ENCODE measurements around the gene COL8A2. TPM values are rescaled to one million over a fixed set of nuclear protein-coding genes. Genes with fewer than 3 reads are reported as not detected.
A peak's percentile ranks its signal among the peaks of the same experiment; 100 is the strongest.

Gene COL8A2
- 10 to 100 TPM in 1 of 4 donors, 1 to 10 TPM in 3; 1.2 to 16.6 (median 5.8) TPM for total RNA-seq

- DNase-seq, result peak; percentile 41 to 66
- H3K27me3 ChIP-seq, result peaks cover 0 to 3% of the 10 kb centered on the region in 2 donors
- TF ChIP-seq POLR2A (IDR thresholded peaks at IDR 0.05), result peak in 1 of 2 donors; percentile 24
- TF ChIP-seq CTCF (IDR thresholded peaks at IDR 0.05), result no peak
These were observed at the start of gene COL8A2 for GRCh38 chr1:36125129-36125991. Gene COL8A2, minus strand, starts transcription at chr1:36125222. Its CDS starts 24,980 bp downstream, at chr1:36100242.

GRCh38 chr1:36174713-36175112 lies 49.7 kb upstream of the COL8A2 start:
- TF ChIP-seq CTCF (IDR thresholded peaks at IDR 0.05) (no peak), POLR2A (IDR thresholded peaks at IDR 0.05) (no peak)
- Histone ChIP-seq H3K9me3 (no peaks in the 10 kb centered on the region), H3K36me3 (no peaks in the 10 kb centered on the region), H3K27ac (peak overlapping the region; percentile 28 to 43), H3K4me1 (peaks cover 0 to 4% of the 10 kb centered on the region in 2 donors), H3K4me3 (no peak overlapping the region), H3K27me3 (no peaks in the 10 kb centered on the region)
- intact Hi-C loops (cut with DNase I; ENCODE audit: low total_unique reads), result no loop called here
- DNase-seq, result no peak

More at GRCh38 chr1:36125129-36125991, at the start of gene COL8A2:
- Histone ChIP-seq H3K27ac (peak within 1 kb of the TSS; percentile 41 to 69), H3K9me3 (no peaks in the 10 kb centered on the region), H3K36me3 (no peaks in the 10 kb centered on the region), H3K4me3 (peak within 1 kb of the TSS; percentile 21 to 46), H3K4me1 (peaks cover 0 to 6% of the 10 kb centered on the region in 2 donors)
- intact Hi-C loops (cut with DNase I; ENCODE audit: low total_unique reads), result loop anchor here (10.0 kb wide), 1 partner anchor 299 kb away; no protein-coding TSS in a partner anchor

DNA sequence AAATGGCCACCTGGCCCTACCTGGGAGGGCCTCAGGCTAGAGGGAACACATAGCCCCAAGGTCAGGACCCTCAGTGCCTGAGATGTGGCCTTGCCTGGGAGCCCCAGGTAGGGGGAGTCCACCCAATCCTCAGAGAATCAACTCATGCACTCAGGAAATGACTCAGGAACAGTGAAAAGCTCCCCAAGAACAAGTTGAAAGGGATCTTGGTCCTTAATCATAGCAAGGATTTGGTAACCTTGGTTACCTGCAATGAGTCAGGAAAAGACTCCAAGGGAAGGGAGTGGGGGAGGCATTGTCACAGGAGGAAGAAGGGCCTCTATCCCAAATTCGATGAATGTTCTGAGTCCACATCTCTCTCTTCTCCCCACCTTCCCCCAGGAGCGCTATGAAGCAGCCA lies 48.0 kb upstream of the COL8A2 start:
- no peak overlapping the region for H3K4me3 ChIP-seq
- no peak overlapping the region for H3K27ac ChIP-seq
- no peaks in the 10 kb centered on the region for H3K36me3 ChIP-seq
- peaks cover 0 to 4% of the 10 kb centered on the region in 2 donors for H3K4me1 ChIP-seq
- no peak for DNase-seq
- intact Hi-C loops (cut with DNase I; ENCODE audit: low total_unique reads), result no loop called here
- TF ChIP-seq CTCF (IDR thresholded peaks at IDR 0.05) (no peak), POLR2A (IDR thresholded peaks at IDR 0.05) (no peak)
- H3K27me3 ChIP-seq, result no peaks in the 10 kb centered on the region
- H3K9me3 ChIP-seq, result no peaks in the 10 kb centered on the region

DNA sequence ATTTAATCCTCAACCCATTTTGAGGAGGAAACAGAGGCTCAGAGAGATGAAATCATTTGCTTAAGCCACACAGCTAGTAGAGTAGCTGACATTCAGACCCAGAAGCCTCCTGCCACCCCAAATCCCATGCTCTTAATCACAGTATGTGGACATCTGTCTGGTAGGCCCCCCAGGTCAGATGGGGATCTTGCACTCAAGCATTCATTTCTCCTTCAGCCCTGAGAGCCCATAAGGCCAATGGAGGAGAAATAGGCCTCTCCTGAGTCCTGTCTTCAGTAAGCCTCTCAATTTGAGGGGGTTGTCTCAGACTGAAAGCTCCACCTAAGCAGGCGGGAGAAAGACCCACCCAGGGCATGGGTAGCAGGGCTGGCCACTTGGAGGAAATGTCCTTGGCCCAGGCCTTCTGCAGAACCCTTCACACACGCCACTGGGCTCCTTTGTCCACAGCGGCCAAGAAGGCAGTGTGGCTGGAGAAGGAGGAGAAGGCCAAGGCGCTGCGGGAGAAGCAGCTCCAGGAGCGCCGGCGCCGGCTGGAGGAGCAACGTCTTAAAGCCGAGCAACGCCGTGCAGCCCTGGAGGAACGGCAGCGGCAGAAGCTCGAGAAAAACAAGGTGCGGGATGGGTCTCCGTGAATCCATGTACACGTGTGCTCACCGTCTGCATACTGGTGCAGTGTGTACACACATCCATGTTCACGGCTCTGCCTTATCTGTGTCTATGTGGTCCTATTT lies 47.2 kb upstream of the COL8A2 start:
- Histone ChIP-seq H3K4me3 (no peak overlapping the region), H3K9me3 (no peaks in the 10 kb centered on the region), H3K4me1 (peaks cover 0 to 7% of the 10 kb centered on the region in 2 donors), H3K27ac (no peak overlapping the region), H3K27me3 (no peaks in the 10 kb centered on the region), H3K36me3 (no peaks in the 10 kb centered on the region)
- DNase-seq, result no peak
- TF ChIP-seq CTCF (IDR thresholded peaks at IDR 0.05), result no peak
- TF ChIP-seq POLR2A (IDR thresholded peaks at IDR 0.05), result no peak
- intact Hi-C loops (cut with DNase I; ENCODE audit: low total_unique reads), result no loop called here

All from uterus (tissue), 4 donors.